Activated B cell treated with CpG ODN at 0.5 μM for 24 hours (primary cell): ENCODE measurements around the gene PTPRD. TPM values are rescaled to one million over a fixed set of nuclear protein-coding genes. Genes with fewer than 3 reads are reported as not detected.

ENCODE experiments used
- ATAC-seq: fragments of 200-7000 bp; cut with Tn5 transposase; one replicate; pipeline ENCODE4 v1.10.0; 2021; ENCODE audit warnings: low read depth, mild to moderate bottlenecking, moderate library complexity
- CTCF ChIA-PET: fragments of 350-600 bp; sonication (Branson Sonifier 250); formaldehyde crosslinking; loops from one replicate; lab custom pipeline; 2021; ENCODE audit warnings: antibody characterized with exemption; lab: Charles Lee
- POLR2A ChIA-PET: fragments of 350-600 bp; sonication (Branson Sonifier 250); formaldehyde crosslinking; loops from one replicate; lab custom pipeline; 2021; ENCODE audit warnings: antibody characterized with exemption; lab: Charles Lee
- DNase-seq: peaks from one replicate; pipeline ENCODE4 v3.0.0; 2022
- H3K27ac Mint-ChIP-seq: one replicate; pipeline ENCODE4 v1.8.0; 2020; ENCODE audit warnings: mixed read lengths
- H3K27me3 Mint-ChIP-seq: one replicate; pipeline ENCODE4 v1.8.0; 2021; ENCODE audit warnings: mixed read lengths
- H3K36me3 Mint-ChIP-seq: one replicate; pipeline ENCODE4 v1.8.0; 2021; ENCODE audit warnings: low read depth, mixed read lengths
- H3K4me1 Mint-ChIP-seq: one replicate; pipeline ENCODE4 v1.8.0; 2021; ENCODE audit warnings: mixed read lengths
- H3K4me3 Mint-ChIP-seq: one replicate; pipeline ENCODE4 v1.8.0; 2020; ENCODE audit warnings: mild to moderate bottlenecking, mixed read lengths
- H3K9me3 Mint-ChIP-seq: one replicate; pipeline ENCODE4 v1.8.0; 2020; ENCODE audit warnings: mixed read lengths
- intact Hi-C: fragments of 100-400 bp; cut with micrococcal nuclease; formaldehyde crosslinking; loops from one replicate; pipeline ENCODE4 v1.15.1; 2024
- total RNA-seq: library from RNA; stranded (reverse); gene quantifications from 2 replicates; pipeline ENCODE4 v1.2.3, GENCODE V29; 2022
- TF ChIP-seq, protein P1 (sequence below): fragments of 200-600 bp; IDR thresholded peaks from one replicate; pipeline ENCODE4 v1.8.0; 2022; ENCODE audit warnings: antibody characterized with exemption, mild to moderate bottlenecking

The PTPRD gene
- total RNA-seq, 1 donor from 2014 or later: 0.04 TPM

- ChIA-PET POLR2A (no interaction called here), CTCF (no interaction called here)
- H3K9me3 Mint-ChIP-seq: no peaks in the 10 kb centered on the region
- TF ChIP-seq, protein P1, sequence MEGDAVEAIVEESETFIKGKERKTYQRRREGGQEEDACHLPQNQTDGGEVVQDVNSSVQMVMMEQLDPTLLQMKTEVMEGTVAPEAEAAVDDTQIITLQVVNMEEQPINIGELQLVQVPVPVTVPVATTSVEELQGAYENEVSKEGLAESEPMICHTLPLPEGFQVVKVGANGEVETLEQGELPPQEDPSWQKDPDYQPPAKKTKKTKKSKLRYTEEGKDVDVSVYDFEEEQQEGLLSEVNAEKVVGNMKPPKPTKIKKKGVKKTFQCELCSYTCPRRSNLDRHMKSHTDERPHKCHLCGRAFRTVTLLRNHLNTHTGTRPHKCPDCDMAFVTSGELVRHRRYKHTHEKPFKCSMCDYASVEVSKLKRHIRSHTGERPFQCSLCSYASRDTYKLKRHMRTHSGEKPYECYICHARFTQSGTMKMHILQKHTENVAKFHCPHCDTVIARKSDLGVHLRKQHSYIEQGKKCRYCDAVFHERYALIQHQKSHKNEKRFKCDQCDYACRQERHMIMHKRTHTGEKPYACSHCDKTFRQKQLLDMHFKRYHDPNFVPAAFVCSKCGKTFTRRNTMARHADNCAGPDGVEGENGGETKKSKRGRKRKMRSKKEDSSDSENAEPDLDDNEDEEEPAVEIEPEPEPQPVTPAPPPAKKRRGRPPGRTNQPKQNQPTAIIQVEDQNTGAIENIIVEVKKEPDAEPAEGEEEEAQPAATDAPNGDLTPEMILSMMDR: no peak
- no peaks in the 10 kb centered on the region for H3K36me3 Mint-ChIP-seq
- H3K27me3 Mint-ChIP-seq: no peaks in the 10 kb centered on the region
- H3K4me3 Mint-ChIP-seq: no peak overlapping the region
- no peak overlapping the region for H3K27ac Mint-ChIP-seq
- DNase-seq (no peak), ATAC-seq (no peak)
- no peaks in the 10 kb centered on the region for H3K4me1 Mint-ChIP-seq
- intact Hi-C loops: no loop called here
Measured at GRCh38 chr9:8622222-8622802, 1990.5 kb downstream of the PTPRD start.

DNA sequence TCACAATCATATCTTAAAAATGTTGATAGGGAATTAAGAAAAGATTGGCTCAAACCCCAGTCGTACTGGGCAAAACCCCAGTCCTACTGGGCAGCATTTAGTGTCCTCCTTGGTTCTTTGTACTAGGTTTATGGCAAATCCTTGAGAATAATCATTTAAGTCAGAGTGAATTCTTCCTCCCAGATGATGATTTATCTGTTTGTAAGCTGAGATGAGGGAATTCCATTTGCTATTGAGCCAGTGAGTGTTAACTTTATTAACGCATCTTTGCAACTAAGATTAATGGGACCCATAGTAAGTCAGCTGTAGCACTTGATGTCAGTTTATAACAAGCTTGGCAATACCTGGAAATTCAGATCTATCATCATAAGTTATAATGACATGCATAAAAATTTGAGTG lies 1991.4 kb downstream of the PTPRD start:
- intact Hi-C loops: no loop called here
- ChIA-PET CTCF (no interaction called here), POLR2A (no interaction called here)
- no peaks in the 10 kb centered on the region for H3K27me3 Mint-ChIP-seq
- no peak overlapping the region for H3K4me3 Mint-ChIP-seq
- DNase-seq (no peak), ATAC-seq (no peak)
- H3K9me3 Mint-ChIP-seq: no peaks in the 10 kb centered on the region
- H3K4me1 Mint-ChIP-seq: no peaks in the 10 kb centered on the region
- H3K36me3 Mint-ChIP-seq: no peaks in the 10 kb centered on the region
- TF ChIP-seq, protein P1: no peak
- no peak overlapping the region for H3K27ac Mint-ChIP-seq

DNA sequence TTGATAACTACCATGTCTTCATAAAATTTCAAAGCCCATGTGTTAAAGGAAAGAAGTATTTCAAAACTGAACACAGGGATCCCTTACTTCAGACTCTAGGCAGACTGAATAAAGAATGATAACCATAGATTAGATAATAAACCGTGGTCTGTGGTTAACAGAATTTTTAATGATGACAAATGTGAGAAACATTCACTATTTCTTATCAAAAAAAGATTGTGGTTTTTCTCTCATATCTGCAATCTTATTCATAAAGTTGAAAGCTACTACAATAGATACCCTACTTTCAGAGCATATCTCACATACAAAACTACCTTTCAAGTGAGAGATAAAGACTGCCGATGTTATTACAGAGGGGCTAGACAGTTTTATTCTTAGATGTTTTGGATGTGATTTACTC lies 1996.4 kb downstream of the PTPRD start:
- CTCF ChIA-PET: no interaction called here
- Mint-ChIP-seq H3K4me1 (no peaks in the 10 kb centered on the region), H3K27me3 (no peaks in the 10 kb centered on the region), H3K27ac (no peak overlapping the region), H3K36me3 (no peaks in the 10 kb centered on the region), H3K4me3 (no peak overlapping the region), H3K9me3 (no peaks in the 10 kb centered on the region)
- no peak for DNase-seq
- TF ChIP-seq, protein P1: no peak
- POLR2A ChIA-PET: no interaction called here
- intact Hi-C loops: no loop called here
- no peak for ATAC-seq

DNA sequence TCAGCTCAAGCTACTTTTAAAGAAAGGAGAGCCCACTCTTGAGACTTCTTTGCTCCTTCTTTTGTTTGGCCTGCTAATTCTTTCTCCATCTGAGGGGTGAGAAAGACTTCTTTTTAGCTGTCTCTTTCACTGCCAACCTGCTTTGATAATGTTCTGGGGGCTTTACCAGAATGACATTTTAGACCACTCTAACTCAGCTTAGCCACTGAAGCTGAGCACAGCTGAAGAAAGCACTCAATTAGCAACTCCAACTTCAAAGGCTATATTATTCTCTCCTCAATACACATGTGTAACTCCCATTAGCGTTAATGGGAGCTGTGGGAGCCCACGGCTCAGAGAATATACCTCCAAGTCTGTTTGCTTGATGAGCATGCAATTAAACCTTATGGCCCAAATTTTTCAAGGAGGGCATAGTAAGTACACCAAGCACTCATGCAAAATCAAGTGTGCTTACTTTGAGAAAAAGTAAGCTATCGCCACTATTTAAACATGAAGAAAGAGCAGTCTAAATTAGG lies 1997.8 kb downstream of the PTPRD start:
- Mint-ChIP-seq H3K36me3 (no peaks in the 10 kb centered on the region), H3K4me3 (no peak overlapping the region), H3K27me3 (no peaks in the 10 kb centered on the region), H3K9me3 (no peaks in the 10 kb centered on the region), H3K4me1 (no peaks in the 10 kb centered on the region), H3K27ac (no peak overlapping the region)
- TF ChIP-seq, protein P1: no peak
- DNase-seq (no peak), ATAC-seq (no peak)
- ChIA-PET POLR2A (no interaction called here), CTCF (no interaction called here)
- intact Hi-C loops: no loop called here

DNA sequence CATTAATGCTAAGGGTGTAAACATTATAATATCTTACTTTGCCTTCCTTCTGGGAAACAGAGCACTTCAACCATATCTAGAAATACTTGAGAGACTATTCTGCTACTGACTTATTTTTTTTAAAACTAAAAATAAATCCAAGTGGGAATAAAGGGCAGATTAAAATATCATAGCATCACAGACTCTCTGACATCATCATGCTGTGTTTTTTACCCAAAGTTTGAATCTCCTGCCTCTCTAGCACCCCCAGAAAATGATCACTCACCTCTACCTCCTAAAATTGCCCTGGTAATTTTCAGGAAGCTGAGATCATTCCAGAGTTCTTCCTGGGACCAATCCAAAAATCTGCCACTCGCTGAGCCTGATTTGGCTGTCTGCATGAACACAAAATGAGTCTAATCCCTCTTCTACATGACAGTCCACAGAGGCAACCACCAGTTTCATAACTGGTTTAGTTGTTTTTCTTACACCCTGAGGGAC lies 1999.4 kb downstream of the PTPRD start:
- H3K4me3 Mint-ChIP-seq: no peak overlapping the region
- POLR2A ChIA-PET: no interaction called here
- no peaks in the 10 kb centered on the region for H3K27me3 Mint-ChIP-seq
- H3K27ac Mint-ChIP-seq: no peak overlapping the region
- CTCF ChIA-PET: no interaction called here
- H3K36me3 Mint-ChIP-seq: no peaks in the 10 kb centered on the region
- intact Hi-C loops: no loop called here
- DNase-seq (no peak), ATAC-seq (no peak)
- no peaks in the 10 kb centered on the region for H3K9me3 Mint-ChIP-seq
- no peaks in the 10 kb centered on the region for H3K4me1 Mint-ChIP-seq
- TF ChIP-seq, protein P1: no peak
